Suprapubic skin (tissue), 4 donors: ENCODE results near the gene PLBD2.

Experiments used
- EP300 ChIP-seq: sonication (generic); formaldehyde crosslinking; IDR thresholded peaks from one replicate; pipeline ENCODE4 v1.6.1; 2017; ENCODE audit warnings: antibody characterized with exemption
- POLR2A ChIP-seq, 2 donors: fragments of 450-650 bp; IDR thresholded peaks; one replicate each; pipeline ENCODE4 v1.6.1; 2017; ENCODE audit warnings: antibody characterized with exemption in 2 of 2, mild to moderate bottlenecking in 2 of 2, moderate library complexity in 2 of 2
- POLR2AphosphoS5 ChIP-seq, 3 donors: sonication (generic); formaldehyde crosslinking; IDR thresholded peaks; one replicate each; pipeline ENCODE4 v1.6.1; 2017; ENCODE audit warnings: antibody characterized with exemption in 3 of 3
- TF ChIP-seq, protein P1 (sequence below), 2 donors: fragments of 200-600 bp in 1 of 2; fragments of 450-650 bp in 1 of 2; sonication (generic) in 1 of 2; IDR thresholded peaks; one replicate each; pipeline ENCODE4 v1.5.1; 2016 to 2019; ENCODE audit warnings: antibody characterized with exemption in 2 of 2, mild to moderate bottlenecking in 1 of 2, moderate library complexity in 1 of 2

DNA sequence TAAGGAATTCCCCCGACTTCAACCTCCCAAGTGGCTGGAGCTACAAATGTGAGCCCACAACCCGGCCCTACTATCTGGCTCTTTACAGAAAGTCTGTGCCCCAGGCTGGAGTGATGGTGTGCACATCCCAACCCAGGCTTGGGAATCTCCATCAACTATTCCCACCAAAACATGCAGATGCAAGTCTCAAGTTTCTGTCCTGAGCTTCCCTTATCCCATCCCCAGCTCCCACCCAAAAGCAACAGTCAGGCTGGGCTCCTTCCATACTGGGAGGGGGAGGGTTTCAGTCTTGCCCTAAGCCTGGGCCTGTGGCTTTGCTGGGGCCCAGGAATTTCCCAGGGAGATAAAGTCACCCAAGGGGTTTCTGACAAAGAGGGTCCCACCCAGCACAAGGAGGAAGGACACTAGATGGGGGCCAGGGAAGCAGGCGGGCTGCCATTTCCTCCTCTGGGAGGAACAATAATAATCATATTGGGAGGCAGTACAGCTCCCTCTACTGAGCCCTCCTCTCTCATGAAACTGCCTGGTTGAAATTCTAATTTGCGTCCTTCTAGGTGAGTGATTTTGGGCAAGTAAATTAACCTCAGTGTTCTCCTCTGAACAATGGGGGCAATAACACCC lies 31.5 kb upstream of the PLBD2 start:
- TF ChIP-seq, protein P1, sequence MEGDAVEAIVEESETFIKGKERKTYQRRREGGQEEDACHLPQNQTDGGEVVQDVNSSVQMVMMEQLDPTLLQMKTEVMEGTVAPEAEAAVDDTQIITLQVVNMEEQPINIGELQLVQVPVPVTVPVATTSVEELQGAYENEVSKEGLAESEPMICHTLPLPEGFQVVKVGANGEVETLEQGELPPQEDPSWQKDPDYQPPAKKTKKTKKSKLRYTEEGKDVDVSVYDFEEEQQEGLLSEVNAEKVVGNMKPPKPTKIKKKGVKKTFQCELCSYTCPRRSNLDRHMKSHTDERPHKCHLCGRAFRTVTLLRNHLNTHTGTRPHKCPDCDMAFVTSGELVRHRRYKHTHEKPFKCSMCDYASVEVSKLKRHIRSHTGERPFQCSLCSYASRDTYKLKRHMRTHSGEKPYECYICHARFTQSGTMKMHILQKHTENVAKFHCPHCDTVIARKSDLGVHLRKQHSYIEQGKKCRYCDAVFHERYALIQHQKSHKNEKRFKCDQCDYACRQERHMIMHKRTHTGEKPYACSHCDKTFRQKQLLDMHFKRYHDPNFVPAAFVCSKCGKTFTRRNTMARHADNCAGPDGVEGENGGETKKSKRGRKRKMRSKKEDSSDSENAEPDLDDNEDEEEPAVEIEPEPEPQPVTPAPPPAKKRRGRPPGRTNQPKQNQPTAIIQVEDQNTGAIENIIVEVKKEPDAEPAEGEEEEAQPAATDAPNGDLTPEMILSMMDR (IDR thresholded peaks at IDR 0.05) = no peak
- TF ChIP-seq POLR2AphosphoS5 (IDR thresholded peaks at IDR 0.05) (no peak), POLR2A (IDR thresholded peaks at IDR 0.05) (no peak), EP300 (no peak)
